ENCODE measurements around the gene CNTRL. TPM values are rescaled to one million over a fixed set of nuclear protein-coding genes. Genes with fewer than 3 reads are reported as not detected.
"Not testable (repeated sequence)": the region's sequence is repeated elsewhere in the genome, so short reads cannot be mapped to it uniquely, and the experiment has no call there.

The CNTRL gene
- total RNA-seq, 1 experiment from 2014 or later, result 4.7 TPM

DNA sequence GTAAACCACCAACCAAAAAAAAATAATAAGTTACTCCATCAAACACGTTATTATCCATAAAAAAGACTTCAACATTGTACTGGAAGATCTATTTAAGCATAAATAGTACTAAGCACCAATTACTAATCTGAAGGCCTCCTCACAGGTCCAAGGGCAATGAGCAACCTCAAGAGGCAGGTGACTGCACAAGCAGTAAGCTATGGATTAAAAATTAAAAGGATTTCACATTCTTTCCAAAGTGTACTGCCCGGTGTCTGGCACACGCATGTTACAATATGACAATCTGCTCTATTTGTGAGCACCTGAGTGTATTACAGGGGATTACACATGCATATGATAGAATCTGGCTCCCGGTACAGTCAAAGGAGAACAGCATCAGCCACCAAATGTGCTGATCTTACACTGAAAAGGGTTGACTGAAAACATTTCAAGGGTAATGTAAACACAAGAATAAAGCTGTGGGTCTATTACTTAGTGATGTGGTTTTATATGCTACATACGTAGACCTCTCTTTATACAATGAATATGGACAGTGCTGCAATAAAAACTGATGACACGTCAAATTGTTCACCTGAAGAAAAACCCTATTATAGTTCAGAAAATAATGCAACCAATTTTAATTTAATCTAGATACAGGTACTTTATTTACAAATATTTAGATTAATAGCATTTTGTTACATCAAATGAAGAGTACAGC is 104.1 kb downstream of the CNTRL start:
- no peak for DNase-seq (ENCODE audit: low spot score)

DNA sequence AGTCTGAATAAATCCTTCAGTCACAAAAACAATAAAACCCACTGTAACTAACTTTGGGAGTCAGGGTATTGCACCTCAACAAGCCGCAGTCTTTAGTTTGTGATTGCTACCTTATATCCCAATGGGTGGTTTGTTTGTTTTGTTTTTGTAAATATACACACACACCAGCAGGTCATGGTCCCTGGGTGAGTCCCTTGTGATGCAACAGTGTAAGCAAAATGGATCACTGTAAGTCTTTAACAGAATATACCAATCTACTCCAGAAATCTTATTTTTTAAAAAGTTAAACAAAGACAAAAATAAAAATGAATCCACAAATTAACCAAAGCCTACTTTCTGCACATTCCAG is 104.6 kb downstream of the CNTRL start:
- not testable (repeated sequence) for DNase-seq (ENCODE audit: low spot score)

DNA sequence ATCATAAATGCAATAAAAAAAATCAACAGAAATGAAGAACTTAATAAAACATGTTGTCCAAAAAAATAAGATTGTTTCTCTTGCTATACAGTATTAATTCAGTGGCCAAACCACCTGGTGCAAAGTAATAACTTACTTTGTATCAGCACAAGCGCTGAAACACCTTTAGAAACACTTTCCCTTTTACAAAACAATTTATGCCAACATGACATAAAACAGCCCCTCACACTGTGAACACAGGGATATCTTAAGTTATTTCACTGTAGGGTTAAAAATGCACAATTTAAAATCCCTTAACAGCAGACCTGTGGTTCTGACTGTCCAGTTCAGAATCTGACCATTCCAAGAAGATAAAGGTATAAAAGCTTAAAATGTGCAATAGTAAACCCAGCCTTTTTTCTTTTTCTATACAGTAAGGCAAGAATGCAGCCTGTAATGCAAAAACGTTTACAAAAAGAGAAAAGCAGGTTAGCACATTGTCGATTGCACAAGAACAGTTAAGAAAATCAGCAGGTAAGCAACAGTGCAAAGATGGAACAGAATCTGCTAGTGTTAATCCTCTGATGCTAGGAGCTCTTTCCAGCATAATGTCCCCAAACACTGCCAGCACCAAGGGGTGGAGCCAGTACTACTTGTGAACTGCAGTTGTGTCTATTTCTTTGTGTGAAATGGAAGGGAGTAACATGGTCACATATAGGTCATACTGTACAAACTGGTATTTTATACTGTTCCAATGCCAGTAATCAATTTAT is 105.4 kb downstream of the CNTRL start:
- no peak for DNase-seq (ENCODE audit: low spot score)

DNA sequence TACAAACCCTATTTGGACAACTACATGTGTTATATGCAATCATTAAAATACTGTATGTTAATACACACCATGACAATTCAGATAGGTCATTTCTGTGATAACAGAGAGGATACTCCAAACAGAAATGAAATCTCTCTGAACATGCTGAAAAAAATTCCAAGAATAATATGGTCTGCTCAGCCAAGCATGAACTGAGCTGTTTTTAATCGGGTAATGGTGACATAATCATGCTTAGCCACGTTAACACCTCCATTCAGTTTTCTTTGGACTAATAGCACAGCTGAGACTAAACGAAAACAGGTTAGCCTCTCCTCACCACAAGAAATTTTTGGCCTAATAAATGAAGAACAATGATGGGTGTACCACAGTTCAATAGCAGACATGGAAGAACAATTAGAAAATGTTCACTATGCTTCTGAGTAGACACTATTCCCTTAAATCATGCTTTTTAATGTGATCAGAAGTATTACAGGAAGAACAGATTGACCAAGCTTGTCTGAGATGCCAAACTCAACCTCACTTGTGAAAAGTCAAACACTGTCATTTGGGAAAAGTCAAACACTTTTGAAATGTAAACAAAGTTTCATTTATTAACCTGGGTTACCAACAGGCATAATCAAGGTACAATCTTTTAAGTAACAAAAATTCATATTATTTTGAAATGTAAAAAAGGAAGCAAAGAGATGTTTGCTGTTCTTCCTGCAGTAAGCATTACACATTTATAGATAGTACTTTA is 107.5 kb downstream of the CNTRL start:
- no peak for DNase-seq (ENCODE audit: low spot score)

DNA sequence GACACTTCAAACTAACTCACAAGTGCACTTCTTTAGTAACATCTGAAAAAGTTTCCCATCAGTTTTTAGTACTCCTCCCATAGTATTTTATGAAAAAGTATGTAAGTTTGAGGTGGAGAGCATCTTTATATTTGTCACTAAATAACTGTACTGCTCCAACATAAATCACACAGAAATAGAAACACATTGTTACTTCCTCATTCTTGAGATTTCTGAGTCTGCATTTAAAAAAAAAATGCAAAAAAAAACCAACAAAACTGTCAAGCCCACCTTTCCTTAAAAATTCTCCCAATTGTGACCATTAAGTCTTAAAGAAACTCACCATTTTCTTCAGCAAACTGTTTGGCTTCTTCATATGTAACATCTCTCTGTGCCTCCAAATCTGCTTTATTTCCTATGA is 108.2 kb downstream of the CNTRL start:
- no peak for DNase-seq (ENCODE audit: low spot score)

DNA sequence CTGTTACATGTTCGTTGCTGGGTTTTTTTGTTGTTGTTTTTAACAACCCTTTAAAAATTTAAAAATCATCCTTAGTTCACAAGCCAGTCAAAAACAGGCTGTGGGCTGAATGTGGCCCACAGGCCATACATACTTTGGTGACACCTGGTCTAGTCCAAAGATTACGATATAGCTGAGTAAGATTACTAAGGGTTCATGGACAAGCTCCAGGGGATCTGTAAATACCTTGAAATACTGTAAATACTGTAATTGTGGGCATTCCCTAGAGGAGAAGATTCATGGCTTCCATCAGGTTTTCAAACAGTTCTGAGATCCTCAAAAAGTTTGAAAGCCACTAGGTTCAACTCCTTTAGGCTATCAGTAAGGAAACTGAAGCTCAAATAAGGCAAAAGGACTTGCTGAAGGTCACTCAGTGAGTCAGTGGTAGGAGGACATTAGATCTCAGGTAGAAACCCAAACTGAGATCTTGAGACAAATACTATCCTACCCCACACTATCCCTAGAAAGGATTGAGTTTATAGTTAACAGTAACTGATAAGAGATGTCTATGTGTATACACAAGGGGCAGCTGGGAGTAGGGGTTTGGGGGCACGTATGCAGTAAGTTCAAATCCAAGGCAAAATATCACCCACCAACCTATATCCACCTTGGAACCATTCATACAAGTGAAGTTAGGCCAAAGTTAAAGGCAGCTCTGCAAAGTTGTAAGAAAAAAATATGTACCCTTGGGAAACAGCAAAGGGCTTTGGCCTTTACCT is 109.1 kb downstream of the CNTRL start:
- DNase-seq (ENCODE audit: low spot score), result no peak

DNA sequence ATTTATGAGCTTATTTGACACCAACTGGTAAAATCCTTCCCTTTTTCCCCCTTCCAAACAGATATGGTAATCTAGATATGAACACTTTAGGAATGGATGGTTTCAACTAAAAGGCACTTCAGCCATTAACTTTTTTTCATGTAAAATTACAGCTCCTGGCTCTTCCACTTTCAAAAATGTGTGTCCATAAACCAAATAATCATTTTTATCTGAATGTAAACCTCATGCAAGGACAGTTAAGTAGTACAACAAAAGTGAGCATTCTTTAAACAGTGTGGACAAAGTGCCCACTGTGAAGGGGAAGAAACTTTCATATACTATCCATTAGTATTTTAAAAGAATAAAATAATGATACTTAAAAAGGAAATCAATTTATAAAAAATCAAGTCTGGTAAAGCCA is 109.7 kb downstream of the CNTRL start:
- DNase-seq (ENCODE audit: low spot score), result no peak

DNA sequence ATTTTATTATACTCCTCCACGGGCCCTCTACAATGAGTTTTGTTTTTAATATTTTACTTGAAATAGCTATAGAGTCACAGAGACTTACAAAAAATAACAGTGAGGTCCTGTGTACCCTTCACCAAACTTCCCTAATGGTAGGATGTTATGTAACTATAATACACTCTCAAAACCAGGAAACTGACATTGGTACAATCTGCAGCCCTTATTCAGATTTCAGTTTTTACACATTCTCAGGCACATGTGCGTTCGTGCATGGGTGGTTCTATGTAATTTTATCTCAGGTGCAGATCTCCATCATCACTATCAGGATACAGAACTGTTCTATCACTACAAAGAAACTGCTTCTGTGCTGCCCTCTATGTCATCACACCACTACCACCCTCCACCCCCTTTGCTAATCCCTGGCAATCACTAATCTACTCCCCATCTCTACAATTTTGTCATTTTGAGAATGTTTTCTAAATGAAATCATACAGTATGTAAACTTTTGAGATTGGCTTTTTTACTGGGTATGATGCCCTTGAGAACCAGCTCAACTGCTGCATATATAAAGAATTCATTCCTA is 110.5 kb downstream of the CNTRL start:
- no peak for DNase-seq (ENCODE audit: low spot score)

DNA sequence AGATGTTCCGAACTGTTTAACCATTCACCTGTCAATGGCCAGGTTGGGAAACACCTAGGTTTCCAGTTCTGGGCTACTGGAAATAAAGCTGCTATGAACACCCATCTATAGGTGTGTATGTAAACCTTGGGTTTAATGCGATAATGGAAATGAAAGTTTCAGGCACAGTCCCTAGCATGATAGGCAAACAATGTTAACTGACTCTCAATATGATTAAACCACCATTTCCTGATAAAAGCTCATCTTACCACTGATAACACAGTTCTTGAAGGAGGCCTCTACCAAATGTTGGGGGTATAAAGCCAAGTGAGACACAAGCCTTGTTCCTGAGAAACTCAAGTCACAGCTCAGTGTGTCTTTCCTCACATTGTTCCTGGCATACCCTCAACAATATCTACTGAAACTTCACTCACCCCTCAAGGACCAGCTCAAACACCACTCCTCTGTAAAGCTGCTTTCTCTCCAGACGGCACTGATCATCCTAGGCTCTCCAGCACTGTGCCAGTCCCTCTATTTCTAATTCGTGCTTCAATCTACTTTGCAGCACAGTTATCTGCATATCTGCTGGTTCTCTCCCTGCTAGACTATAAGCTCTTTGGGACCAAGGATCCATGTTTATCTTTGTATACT is 111.1 kb downstream of the CNTRL start:
- DNase-seq (ENCODE audit: low spot score), result no peak

DNA sequence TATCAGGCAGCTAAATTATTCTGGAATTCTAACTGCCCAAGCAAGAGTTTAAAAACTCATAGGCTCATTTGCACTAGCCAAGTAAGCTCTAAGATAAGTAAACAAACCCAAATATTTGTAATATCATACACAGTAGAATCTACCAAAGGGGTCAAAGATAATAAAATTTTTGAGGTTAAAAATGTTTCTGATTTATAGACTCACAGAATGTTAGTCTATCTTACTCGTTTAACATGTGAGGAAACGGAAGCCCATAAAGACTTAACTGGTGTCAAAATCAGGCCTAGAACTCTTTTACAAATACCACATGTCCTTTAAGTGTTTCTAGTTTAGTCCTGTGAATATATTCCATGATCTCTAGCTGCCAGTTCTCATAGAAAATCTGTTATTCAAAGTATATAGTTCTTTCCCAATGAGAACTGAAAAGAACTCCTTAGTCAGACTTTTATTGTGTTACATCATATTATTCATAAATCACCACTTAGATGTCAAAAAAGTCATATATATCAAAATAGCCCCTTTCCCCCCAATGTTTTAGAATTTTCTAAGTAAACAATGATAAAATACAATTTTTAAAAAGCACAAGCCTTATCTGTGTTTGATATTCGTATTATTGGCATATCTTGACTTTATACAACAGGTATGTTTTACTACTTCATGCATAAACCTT is 113.0 kb downstream of the CNTRL start:
- DNase-seq (ENCODE audit: low spot score), result no peak

DNA sequence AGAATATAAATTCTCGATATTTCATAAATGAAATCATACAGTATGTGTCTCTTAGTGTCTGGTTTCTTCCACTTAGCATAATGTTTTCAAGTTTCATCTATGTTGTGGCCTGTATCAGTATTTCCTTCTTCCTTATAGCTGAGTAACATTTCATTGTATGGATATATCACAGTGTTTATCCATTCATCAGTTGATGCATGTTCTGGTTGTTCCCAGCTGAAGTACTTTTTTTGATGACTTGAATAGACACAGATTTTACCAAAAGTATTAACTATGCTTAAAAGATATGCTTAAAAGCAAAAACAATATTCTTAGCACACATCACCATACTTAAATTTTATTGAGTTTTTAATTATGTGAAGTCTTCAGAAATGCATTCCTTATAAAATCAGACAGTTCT is 114.3 kb downstream of the CNTRL start:
- no peak for DNase-seq (ENCODE audit: low spot score)

DNA sequence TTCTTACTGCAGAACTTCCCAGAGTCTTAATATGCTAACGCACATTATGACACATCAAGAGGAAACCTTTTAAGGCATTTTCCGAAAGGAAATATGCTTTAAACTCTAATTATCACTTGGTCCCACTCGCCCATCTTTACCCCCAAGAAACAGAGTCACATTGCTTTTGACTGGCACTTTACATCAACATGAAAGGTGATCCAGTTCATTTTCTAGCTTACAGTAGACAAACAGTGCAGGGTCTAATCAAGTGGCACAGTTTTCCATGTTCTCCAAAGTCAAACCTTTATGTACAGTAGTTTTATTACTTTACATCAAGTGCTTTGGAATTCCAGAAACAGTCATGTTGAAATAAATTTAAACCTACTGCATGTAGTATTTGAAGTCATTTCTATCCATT is 114.9 kb downstream of the CNTRL start:
- no peak for DNase-seq (ENCODE audit: low spot score)

DNA sequence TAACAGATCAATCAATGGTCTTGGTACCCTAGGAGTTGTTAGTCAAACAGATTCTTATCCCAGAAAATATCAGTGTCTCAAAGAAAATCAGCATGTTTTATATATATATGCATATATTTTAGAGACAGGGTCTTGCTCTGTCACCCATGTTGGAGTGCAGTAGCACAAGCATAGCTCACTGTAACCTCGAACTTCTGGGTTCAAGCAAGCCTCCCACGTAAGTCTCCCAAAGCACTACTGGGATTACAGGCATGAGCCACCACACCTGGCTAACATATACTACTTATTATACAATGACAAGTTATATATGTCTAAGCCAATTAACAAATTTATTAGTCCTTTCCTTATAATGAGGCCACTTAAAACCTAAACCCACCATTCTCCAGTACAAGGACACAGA is 116.5 kb downstream of the CNTRL start:
- DNase-seq (ENCODE audit: low spot score), result no peak

DNA sequence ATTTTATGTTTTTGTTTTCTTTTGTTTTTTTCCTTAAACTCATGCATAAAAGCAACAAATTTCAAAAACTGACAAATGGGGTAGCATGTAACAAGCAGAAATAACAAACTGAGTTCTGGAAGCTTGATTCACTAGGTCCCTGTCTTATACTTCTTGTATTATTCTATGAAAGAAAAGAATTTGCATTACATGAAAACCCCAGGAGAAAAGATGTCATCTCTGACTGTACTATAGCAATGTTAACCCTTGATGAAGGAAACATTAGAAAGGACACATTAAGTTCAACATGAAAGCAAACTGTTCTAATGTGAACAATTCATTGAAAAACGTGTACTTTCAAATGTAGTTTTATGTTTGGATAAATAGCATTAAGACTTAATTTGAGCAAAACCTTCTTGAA is 117.8 kb downstream of the CNTRL start:
- DNase-seq (ENCODE audit: low spot score), result no peak

DNA sequence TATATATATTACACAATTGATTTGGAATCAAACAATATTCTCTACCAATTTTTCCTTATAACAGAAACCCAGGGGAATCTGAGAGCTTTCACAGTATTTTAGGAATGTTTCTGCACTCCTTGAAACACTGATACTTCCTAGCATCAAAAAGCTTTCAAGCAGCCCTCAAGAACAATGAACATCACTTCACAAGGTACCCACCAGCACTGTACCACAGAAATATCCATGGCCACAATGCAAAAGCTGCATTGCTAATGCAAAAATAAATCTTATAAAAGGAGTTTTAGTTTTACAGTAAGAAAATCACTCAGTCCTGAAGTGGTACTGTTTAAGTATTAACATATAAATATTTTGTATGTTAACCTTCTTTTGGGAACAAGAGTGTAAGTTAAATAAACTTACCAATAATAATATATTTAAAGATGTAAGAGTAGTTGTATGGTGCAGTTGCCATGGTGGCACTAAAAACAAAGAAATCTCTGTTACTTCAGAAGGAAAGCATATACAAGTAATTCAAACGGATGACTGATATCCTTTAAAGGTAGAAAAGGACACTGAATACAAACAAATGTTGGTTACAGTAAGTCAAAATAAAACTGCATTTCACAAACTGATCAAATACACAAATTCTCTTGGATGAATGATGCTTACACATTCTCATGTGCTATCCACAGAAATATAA is 118.3 kb downstream of the CNTRL start:
- DNase-seq (ENCODE audit: low spot score), result no peak

DNA sequence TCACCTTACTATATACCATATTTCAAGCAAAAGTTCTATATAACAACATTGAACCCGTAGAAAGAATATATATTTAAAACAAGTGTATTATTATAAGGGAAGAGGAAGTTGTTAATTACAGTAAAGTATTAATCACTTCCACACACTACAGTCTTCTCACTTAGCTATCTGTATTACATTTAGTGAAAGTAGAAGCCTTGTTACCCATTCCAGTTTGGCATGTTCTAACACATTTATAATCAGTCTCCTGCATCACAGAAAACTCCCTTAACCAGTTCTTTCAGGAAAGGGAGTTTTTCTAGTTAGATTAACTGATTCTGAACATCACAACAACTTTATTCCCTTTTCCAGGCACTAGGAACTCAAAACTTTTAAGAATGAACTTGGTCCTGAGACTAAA is 120.0 kb downstream of the CNTRL start:
- DNase-seq (ENCODE audit: low spot score), result no peak

DNA sequence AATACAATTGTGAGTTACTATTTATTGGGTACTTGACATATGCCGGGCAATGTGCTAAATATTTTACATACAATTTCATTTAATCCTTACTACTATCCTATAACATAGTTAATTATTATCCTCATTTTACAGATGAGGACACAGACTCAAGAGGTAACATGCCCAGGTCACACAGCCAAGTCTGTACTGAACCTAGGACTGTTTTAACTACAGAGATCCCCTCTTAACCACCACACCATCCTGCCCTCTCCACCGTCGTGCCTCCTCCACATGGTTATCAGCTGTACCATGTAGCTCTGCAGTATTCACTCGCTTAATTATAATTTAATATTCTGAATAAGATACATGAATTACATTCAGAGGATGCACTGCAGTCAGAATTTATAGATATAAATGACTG is 121.6 kb downstream of the CNTRL start:
- no peak for DNase-seq (ENCODE audit: low spot score)

DNA sequence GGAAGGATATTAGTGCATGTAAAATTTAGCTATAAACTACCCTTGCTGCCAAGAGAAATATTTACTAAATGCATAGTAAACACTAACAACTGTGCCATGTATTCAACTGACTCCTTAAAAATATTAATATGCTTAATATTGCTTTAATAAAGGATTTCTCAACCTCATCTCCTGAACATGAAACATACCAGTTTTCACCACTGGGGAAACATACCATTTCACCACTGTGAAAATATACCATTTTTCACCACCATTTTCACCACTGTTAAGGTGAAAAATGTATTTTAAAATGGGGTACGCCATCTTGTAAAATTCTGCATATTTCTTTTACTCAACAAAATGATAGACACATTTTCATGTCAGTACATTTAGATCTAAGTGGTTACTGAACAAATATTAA is 122.4 kb downstream of the CNTRL start:
- no peak for DNase-seq (ENCODE audit: low spot score)

DNA sequence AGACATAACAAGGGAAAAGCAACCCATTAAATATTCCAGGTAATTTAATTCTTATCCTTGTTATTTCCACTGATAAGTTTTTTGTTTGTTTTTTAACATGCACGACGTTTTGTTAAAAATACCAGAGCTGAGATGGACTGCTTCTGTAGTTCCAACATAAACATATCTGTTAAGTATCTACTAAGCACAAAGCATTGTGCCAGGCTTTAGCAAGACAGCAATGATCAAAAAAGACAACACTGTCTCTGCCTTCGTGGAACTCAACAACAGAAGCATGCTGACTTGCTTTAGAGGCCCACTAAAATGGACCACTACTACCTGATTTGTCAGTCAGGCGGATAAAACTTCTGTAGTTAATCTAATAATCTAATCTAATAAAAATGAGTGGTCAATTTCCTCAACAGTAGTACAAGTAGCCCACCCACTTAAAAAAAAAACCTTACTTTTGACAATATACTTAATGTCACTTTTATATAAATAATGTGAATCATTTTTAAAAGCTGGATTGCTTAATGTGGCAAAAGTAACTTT is 123.8 kb downstream of the CNTRL start:
- DNase-seq (ENCODE audit: low spot score), result no peak

DNA sequence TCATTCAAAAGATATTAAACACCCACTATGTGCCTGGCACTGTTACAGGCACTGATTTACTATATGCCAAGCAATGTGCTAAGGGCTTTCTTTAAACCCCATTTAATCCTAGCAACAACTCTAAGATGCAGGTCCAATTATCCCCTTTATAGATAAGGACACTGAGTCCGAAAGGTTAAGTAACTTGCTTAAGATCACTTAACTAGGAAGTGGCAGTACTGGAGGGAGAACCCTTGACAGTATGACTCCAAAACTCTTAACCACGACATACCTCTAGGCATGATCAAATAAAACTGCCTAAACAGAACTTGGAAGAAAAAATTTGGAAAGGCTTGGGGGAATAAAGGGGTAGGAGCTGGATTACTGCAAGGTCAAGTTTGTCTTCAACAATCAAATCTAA is 125.2 kb downstream of the CNTRL start:
- no peak for DNase-seq (ENCODE audit: low spot score)
